ENCODE measurements around the gene SF3B4. TPM values are rescaled to one million over a fixed set of nuclear protein-coding genes. Genes with fewer than 3 reads are reported as not detected.

The SF3B4 gene
- polyA plus RNA-seq, 1 experiment: 37.8 TPM

- ChIA-PET CTCF (interaction anchor here (0.8 to 1.2 kb wide), 2 partner anchors 19 to 84 kb away, joined by 4 read pairs; no protein-coding TSS in a partner anchor), POLR2A (no interaction called here)
- Histone ChIP-seq H3K36me3 (ENCODE audit: control insufficient read depth, insufficient read depth, low read length) (peaks cover 18% of the 10 kb centered on the region), H3K4me3 (ENCODE audit: low read depth, low read length) (no peak overlapping the region), H3K27me3 (ENCODE audit: control insufficient read depth, insufficient read depth, low read length) (no peaks in the 10 kb centered on the region)
- no peak for DNase-seq (ENCODE audit: low read depth)
- no peak for TF ChIP-seq CTCF (IDR thresholded peaks at IDR 0.05; ENCODE audit: insufficient read depth, low read depth, low read length)
These were observed 39.4 kb upstream of the SF3B4 start for GRCh38 chr1:149967041-149967440.

- no peak for DNase-seq (ENCODE audit: low read depth)
- Histone ChIP-seq H3K27me3 (ENCODE audit: control insufficient read depth, insufficient read depth, low read length) (no peaks in the 10 kb centered on the region), H3K4me3 (ENCODE audit: low read depth, low read length) (no peak overlapping the region), H3K36me3 (ENCODE audit: control insufficient read depth, insufficient read depth, low read length) (peaks cover 18% of the 10 kb centered on the region)
- CTCF ChIA-PET: interaction anchor here (0.8 to 1.2 kb wide), 2 partner anchors 20 to 84 kb away, joined by 4 read pairs; no protein-coding TSS in a partner anchor
- POLR2A ChIA-PET: no interaction called here
- TF ChIP-seq CTCF (IDR thresholded peaks at IDR 0.05; ENCODE audit: insufficient read depth, low read depth, low read length): no peak
These were observed 38.8 kb upstream of the SF3B4 start for GRCh38 chr1:149966405-149966804.

- H3K36me3 ChIP-seq (ENCODE audit: control insufficient read depth, insufficient read depth, low read length): peaks cover 18% of the 10 kb centered on the region
- TF ChIP-seq CTCF (IDR thresholded peaks at IDR 0.05; ENCODE audit: insufficient read depth, low read depth, low read length): no peak
- no peaks in the 10 kb centered on the region for H3K27me3 ChIP-seq (ENCODE audit: control insufficient read depth, insufficient read depth, low read length)
- no peak overlapping the region for H3K4me3 ChIP-seq (ENCODE audit: low read depth, low read length)
- CTCF ChIA-PET: no interaction called here
- DNase-seq (ENCODE audit: low read depth): no peak
- POLR2A ChIA-PET: no interaction called here
These were observed 37.8 kb upstream of the SF3B4 start for GRCh38 chr1:149965440-149965839.

GRCh38 chr1:149963358-149963757 is 35.8 kb upstream of the SF3B4 start:
- ChIA-PET POLR2A (no interaction called here), CTCF (interaction anchor here (1.4 to 3.2 kb wide), 3 partner anchors 15 to 89 kb away, joined by 7 to 44 read pairs (median 11); no protein-coding TSS in a partner anchor)
- DNase-seq (ENCODE audit: low read depth): no peak
- Histone ChIP-seq H3K36me3 (ENCODE audit: control insufficient read depth, insufficient read depth, low read length) (peaks cover 19% of the 10 kb centered on the region), H3K4me3 (ENCODE audit: low read depth, low read length) (no peak overlapping the region), H3K27me3 (ENCODE audit: control insufficient read depth, insufficient read depth, low read length) (no peaks in the 10 kb centered on the region)
- no peak for TF ChIP-seq CTCF (IDR thresholded peaks at IDR 0.05; ENCODE audit: insufficient read depth, low read depth, low read length)

- CTCF ChIA-PET: interaction anchor here (0.6 to 3.2 kb wide), 28 partner anchors 9 to 224 kb away, joined by 3 to 44 read pairs (median 4); partner anchors contain the start of gene MTMR11
- peaks cover 19% of the 10 kb centered on the region for H3K36me3 ChIP-seq (ENCODE audit: control insufficient read depth, insufficient read depth, low read length)
- no peak overlapping the region for H3K4me3 ChIP-seq (ENCODE audit: low read depth, low read length)
- no peak for TF ChIP-seq CTCF (IDR thresholded peaks at IDR 0.05; ENCODE audit: insufficient read depth, low read depth, low read length)
- no peak for DNase-seq (ENCODE audit: low read depth)
- POLR2A ChIA-PET: no interaction called here
- H3K27me3 ChIP-seq (ENCODE audit: control insufficient read depth, insufficient read depth, low read length): no peaks in the 10 kb centered on the region
These were observed 35.1 kb upstream of the SF3B4 start for GRCh38 chr1:149962736-149963135.

Measured in BJ (cell line).